Fibroblast of villous mesenchyme (primary cell): ENCODE data around the gene SERTM1. TPM values are rescaled to one million over a fixed set of nuclear protein-coding genes. Genes with fewer than 3 reads are reported as not detected.

Experiments used
- DNase-seq: peaks from one replicate; pipeline ENCODE4 v3.0.0-alpha.2; 2010; ENCODE audit warnings: low read depth
- H3K4me3 ChIP-seq: 2 replicates; pipeline ENCODE4 v1.5.1; 2011; ENCODE audit warnings: low read depth, mild to moderate bottlenecking, low read length
- total RNA-seq: library from RNA; depleted of rRNA; stranded (reverse); fragments of >200 nt; gene quantifications from 2 replicates; pipeline ENCODE4 v1.2.3, GENCODE V29; 2012
- TF ChIP-seq, protein P1 (sequence below): IDR thresholded peaks from 2 replicates; pipeline ENCODE4 v1.5.1; 2012; ENCODE audit warnings: low read depth, mild to moderate bottlenecking, low read length; ENCODE audit not compliant: insufficient read depth

SERTM1 gene
- total RNA-seq = not detected in 2 replicates

DNA sequence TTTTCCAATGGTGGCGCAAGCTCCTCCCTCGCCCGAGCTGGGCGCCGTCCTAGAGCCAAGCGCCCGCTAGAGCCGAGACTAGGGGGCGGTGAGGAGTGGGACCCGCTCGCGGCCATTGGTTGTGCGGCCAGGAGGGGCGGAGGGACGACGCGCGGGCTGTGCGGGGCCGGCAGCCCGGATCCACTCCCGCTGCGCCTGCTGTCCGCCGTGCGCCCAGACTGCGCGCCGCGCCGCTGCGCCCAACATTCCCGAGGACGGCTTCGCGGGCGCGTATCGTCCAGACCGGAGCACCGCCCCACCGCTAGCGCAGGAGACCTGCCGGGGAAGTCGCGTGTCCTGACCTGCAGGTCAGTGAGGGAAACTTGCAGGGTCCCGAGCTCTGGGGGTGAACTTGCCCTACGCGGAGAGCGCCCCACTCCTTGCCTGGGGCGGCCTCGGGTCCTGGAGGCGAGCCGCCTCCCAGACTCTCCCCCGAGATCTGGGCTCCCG is at the start of gene SERTM1:
TSS of gene SERTM1 (plus strand) at position 183 of the 489 bp plus-strand sequence. CDS start 21,059 bp downstream, outside the sequence.
- DNase-seq = peak; percentile 4
- peak within 1 kb of the TSS; percentile 15 for H3K4me3 ChIP-seq
- TF ChIP-seq, protein P1, sequence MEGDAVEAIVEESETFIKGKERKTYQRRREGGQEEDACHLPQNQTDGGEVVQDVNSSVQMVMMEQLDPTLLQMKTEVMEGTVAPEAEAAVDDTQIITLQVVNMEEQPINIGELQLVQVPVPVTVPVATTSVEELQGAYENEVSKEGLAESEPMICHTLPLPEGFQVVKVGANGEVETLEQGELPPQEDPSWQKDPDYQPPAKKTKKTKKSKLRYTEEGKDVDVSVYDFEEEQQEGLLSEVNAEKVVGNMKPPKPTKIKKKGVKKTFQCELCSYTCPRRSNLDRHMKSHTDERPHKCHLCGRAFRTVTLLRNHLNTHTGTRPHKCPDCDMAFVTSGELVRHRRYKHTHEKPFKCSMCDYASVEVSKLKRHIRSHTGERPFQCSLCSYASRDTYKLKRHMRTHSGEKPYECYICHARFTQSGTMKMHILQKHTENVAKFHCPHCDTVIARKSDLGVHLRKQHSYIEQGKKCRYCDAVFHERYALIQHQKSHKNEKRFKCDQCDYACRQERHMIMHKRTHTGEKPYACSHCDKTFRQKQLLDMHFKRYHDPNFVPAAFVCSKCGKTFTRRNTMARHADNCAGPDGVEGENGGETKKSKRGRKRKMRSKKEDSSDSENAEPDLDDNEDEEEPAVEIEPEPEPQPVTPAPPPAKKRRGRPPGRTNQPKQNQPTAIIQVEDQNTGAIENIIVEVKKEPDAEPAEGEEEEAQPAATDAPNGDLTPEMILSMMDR = no peak

DNA sequence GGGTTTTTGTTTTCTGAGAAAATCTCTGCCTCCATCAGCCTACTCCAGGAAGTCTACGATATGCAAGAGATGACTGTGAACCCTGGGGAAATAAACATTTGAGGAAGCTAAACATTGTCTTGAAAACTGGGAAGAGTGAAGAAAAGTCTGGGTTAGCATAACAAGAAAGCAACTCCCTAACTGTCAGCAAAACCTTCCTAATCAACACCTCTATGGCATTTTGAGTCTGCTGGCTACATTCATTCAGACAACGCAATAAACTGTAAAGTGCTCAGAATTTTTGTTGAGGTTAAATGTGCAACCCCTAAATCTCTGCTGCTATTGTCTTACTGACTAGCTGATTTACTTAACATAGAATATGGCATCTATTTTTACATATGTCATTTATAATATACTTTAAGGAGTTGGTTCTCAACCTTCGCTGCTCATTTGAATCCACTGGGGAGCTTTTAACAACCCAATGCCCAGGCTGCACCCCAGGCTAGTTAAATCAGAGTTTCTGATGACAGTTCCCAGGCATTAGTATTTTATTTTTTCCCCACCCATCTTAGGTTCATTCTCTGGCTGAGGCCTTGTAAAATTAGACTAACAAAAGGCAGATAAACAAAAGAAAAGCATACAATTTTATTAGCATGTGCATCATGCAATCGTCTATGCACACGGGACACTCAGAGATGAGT is 45.3 kb upstream of the SERTM1 start:
- TF ChIP-seq, protein P1 = no peak

DNA sequence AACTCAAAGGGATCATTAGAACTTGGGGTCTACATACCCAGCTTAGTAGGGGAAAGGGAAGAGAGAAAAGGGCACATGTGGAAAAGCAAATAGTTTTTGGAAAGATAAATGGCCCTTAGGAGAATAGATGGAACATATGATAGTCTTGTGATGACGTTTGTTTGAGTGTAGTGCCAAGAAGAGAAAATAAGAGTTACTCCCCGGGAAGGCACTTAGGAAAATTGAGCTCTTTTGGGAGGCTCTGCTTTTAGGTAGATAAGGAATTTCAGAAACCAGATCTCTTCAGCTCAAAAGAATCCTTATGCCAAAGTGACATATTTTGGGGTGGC is 44.8 kb upstream of the SERTM1 start:
- DNase-seq = no peak
- H3K4me3 ChIP-seq = no peak overlapping the region
- TF ChIP-seq, protein P1 = no peak

More for the DNA sequence above, 45.3 kb upstream of the SERTM1 start:
- no peak for DNase-seq
- no peak overlapping the region for H3K4me3 ChIP-seq

DNA sequence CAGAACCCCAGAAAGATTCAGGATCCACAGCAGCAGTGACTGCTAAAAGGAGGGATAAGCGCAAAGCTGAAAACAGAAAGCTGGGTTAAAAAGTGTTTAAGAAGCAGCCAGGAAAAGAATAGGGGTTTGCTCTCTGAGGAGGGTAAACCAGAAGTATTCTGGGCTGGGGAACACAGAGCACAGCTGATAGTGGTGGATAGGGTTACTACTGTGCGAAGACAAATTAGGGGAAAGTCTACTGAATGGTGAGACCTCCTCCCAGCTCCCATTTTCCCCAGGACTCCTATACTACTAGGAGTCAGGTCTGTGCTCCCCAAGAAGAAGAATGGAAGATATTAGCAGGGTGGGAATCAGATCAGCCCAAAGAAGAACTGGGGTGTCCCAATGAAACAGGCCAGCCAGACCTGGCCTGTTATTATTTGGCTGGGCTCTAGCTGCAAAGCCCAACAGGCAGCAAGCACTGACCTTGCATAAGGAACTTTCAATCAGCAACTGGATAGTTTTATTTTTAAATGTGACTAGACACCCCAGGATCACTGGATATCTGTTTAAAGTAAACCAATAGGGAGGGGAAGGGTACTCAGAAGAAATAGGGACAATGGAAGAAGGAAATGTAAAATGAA is 43.5 kb upstream of the SERTM1 start:
- DNase-seq = no peak
- no peak overlapping the region for H3K4me3 ChIP-seq
- TF ChIP-seq, protein P1 = no peak

DNA sequence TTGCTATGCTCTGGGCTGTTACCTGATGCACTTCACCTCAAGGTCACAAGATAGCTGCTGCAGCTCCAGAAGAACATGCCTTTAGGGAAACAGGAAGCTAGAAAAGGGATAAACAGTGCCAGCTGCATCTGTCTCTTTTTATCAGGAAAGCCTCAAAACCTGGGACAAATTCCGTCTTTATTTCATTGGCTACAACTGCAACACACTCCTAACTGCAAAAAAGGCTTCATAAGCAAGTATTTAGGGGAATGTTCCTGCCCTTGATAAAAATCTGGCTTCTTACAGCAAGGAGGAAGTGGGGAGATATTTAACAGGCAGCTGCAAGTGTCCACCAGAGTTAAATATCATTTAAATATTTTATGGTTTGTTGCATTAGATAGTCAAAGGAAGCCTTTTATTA is 34.2 kb upstream of the SERTM1 start:
- TF ChIP-seq, protein P1 = no peak
- no peak for DNase-seq
- no peak overlapping the region for H3K4me3 ChIP-seq

DNA sequence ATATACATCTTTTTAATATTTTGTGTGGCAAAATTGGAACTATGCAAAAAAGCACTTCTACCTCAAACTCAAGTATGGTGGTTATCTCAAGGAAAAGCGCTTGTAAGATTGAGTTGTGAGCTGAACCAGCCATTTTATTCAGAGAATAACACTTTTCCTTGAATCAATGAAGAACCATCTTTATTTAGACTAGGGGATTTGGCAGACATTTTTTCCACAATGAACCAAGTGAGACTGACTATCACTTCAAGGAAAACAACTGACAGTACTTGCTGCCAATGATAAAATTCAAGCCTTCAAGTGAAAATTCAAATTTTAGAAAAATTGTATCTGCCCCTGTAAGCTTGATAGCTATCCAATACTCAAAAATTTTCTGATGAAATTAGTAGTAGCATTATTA is 23.2 kb upstream of the SERTM1 start:
- no peak for DNase-seq
- no peak overlapping the region for H3K4me3 ChIP-seq
- TF ChIP-seq, protein P1 = no peak
